Measurements from ENCODE around the gene NOMO2. TPM values are rescaled to one million over a fixed set of nuclear protein-coding genes. Genes with fewer than 3 reads are reported as not detected.
A peak's percentile ranks its signal among the peaks of the same experiment; 100 is the strongest.
"Not testable (repeated sequence)": the region's sequence is repeated elsewhere in the genome, so short reads cannot be mapped to it uniquely, and the experiment has no call there.

NOMO2 gene
- polyA plus RNA-seq, 3 donors, result 26.1 to 76.8 (median 66.0) TPM

- H3K27ac Mint-ChIP-seq; H4K20me1 ChIP-seq (ENCODE audit: insufficient read depth, low read length); H2AFZ ChIP-seq (ENCODE audit: insufficient read depth, low read depth, low read length, poor library complexity, severe bottlenecking); DNase-seq; H3K36me3 ChIP-seq (replicated peaks in 1 of 2; ENCODE audit: control insufficient read depth in 1 of 2, insufficient read depth in 2 of 2, low read length in 2 of 2); H3K4me3 Mint-ChIP-seq; H3K27me3 ChIP-seq (ENCODE audit: control insufficient read depth in 2 of 2, insufficient read depth in 2 of 2, low read length in 2 of 2); H3K9me3 Mint-ChIP-seq; H3K4me1 ChIP-seq (ENCODE audit: control insufficient read depth in 1 of 2, insufficient read depth in 2 of 2, low read length in 2 of 2); H3K4me2 ChIP-seq (replicated peaks; ENCODE audit: extremely low read depth, low read length, poor library complexity, severe bottlenecking); intact Hi-C loops (cut with micrococcal nuclease); H3K27me3 Mint-ChIP-seq (ENCODE audit: low read depth in 3 of 3); H3K36me3 Mint-ChIP-seq; H3K27ac ChIP-seq (ENCODE audit: low read depth in 1 of 2, low read length in 2 of 2); H3K9me3 ChIP-seq (replicated peaks in 1 of 2; ENCODE audit: control insufficient read depth in 1 of 2, insufficient read depth in 1 of 2, low read length in 2 of 2); H3K9ac ChIP-seq (ENCODE audit: insufficient read depth, low read length, poor library complexity, severe bottlenecking); H3K4me1 Mint-ChIP-seq; H3K79me2 ChIP-seq (ENCODE audit: insufficient read depth, low read length); H3K4me3 ChIP-seq (replicated peaks in 1 of 3; ENCODE audit: low read depth in 2 of 3, low read length in 3 of 3): not testable (repeated sequence)
- WGBS (ENCODE audit: insufficient coverage), result no CpG with 5 or more reads among the region's 8 CpGs
Measured at GRCh38 chr16:18572973-18573372, 11.1 kb upstream of the NOMO2 start.

- H3K9ac ChIP-seq (ENCODE audit: insufficient read depth, low read length, poor library complexity, severe bottlenecking); H3K4me2 ChIP-seq (replicated peaks; ENCODE audit: extremely low read depth, low read length, poor library complexity, severe bottlenecking); H3K9me3 ChIP-seq (replicated peaks in 1 of 2; ENCODE audit: control insufficient read depth in 1 of 2, insufficient read depth in 1 of 2, low read length in 2 of 2); intact Hi-C loops (cut with micrococcal nuclease); H3K27me3 Mint-ChIP-seq (ENCODE audit: low read depth in 3 of 3); H3K36me3 Mint-ChIP-seq; DNase-seq; H3K27me3 ChIP-seq (ENCODE audit: control insufficient read depth in 2 of 2, insufficient read depth in 2 of 2, low read length in 2 of 2); H3K79me2 ChIP-seq (ENCODE audit: insufficient read depth, low read length); H3K4me1 ChIP-seq (ENCODE audit: control insufficient read depth in 1 of 2, insufficient read depth in 2 of 2, low read length in 2 of 2); H3K4me3 Mint-ChIP-seq; H3K9me3 Mint-ChIP-seq; H3K4me1 Mint-ChIP-seq; H3K27ac Mint-ChIP-seq; H4K20me1 ChIP-seq (ENCODE audit: insufficient read depth, low read length); H3K27ac ChIP-seq (ENCODE audit: low read depth in 1 of 2, low read length in 2 of 2); H3K36me3 ChIP-seq (replicated peaks in 1 of 2; ENCODE audit: control insufficient read depth in 1 of 2, insufficient read depth in 2 of 2, low read length in 2 of 2): not testable (repeated sequence)
- WGBS (ENCODE audit: insufficient coverage), result no CpG with 5 or more reads among the region's 13 CpGs
- Histone ChIP-seq H3K4me3 (replicated peaks in 1 of 3; ENCODE audit: low read depth in 2 of 3, low read length in 3 of 3) (peak overlapping the region in 1 of 3 experiments; percentile 8), H2AFZ (ENCODE audit: insufficient read depth, low read depth, low read length, poor library complexity, severe bottlenecking) (peak overlapping the region; percentile 21)
Measured at GRCh38 chr16:18571307-18571850, 9.5 kb upstream of the NOMO2 start.

- H3K4me2 ChIP-seq (replicated peaks; ENCODE audit: extremely low read depth, low read length, poor library complexity, severe bottlenecking); H3K4me1 ChIP-seq (ENCODE audit: control insufficient read depth in 1 of 2, insufficient read depth in 2 of 2, low read length in 2 of 2); H3K9me3 ChIP-seq (replicated peaks in 1 of 2; ENCODE audit: control insufficient read depth in 1 of 2, insufficient read depth in 1 of 2, low read length in 2 of 2); H3K36me3 Mint-ChIP-seq; H3K4me1 Mint-ChIP-seq; H3K9ac ChIP-seq (ENCODE audit: insufficient read depth, low read length, poor library complexity, severe bottlenecking); intact Hi-C loops (cut with micrococcal nuclease); H3K27ac ChIP-seq (ENCODE audit: low read depth in 1 of 2, low read length in 2 of 2); DNase-seq; H3K27me3 ChIP-seq (ENCODE audit: control insufficient read depth in 2 of 2, insufficient read depth in 2 of 2, low read length in 2 of 2); H3K27me3 Mint-ChIP-seq (ENCODE audit: low read depth in 3 of 3); H3K79me2 ChIP-seq (ENCODE audit: insufficient read depth, low read length); H3K36me3 ChIP-seq (replicated peaks in 1 of 2; ENCODE audit: control insufficient read depth in 1 of 2, insufficient read depth in 2 of 2, low read length in 2 of 2); H3K9me3 Mint-ChIP-seq; H3K4me3 Mint-ChIP-seq; H3K27ac Mint-ChIP-seq; H4K20me1 ChIP-seq (ENCODE audit: insufficient read depth, low read length): not testable (repeated sequence)
- 4% methylated on average over 7 of the region's 46 CpGs for WGBS (ENCODE audit: insufficient coverage)
- peak overlapping the region in 1 of 3 experiments; percentile 8 for H3K4me3 ChIP-seq (replicated peaks in 1 of 3; ENCODE audit: low read depth in 2 of 3, low read length in 3 of 3)
- H2AFZ ChIP-seq (ENCODE audit: insufficient read depth, low read depth, low read length, poor library complexity, severe bottlenecking), result peak overlapping the region; percentile 21
Measured at GRCh38 chr16:18570529-18571306, 8.8 kb upstream of the NOMO2 start.

GRCh38 chr16:18560416-18561220 is 1.3 kb downstream of the NOMO2 start:
- H4K20me1 ChIP-seq (ENCODE audit: insufficient read depth, low read length); H3K27ac ChIP-seq (ENCODE audit: low read depth in 1 of 2, low read length in 2 of 2); H3K27me3 ChIP-seq (ENCODE audit: control insufficient read depth in 2 of 2, insufficient read depth in 2 of 2, low read length in 2 of 2); H3K36me3 ChIP-seq (replicated peaks in 1 of 2; ENCODE audit: control insufficient read depth in 1 of 2, insufficient read depth in 2 of 2, low read length in 2 of 2); H3K4me2 ChIP-seq (replicated peaks; ENCODE audit: extremely low read depth, low read length, poor library complexity, severe bottlenecking); H3K4me1 ChIP-seq (ENCODE audit: control insufficient read depth in 1 of 2, insufficient read depth in 2 of 2, low read length in 2 of 2); intact Hi-C loops (cut with micrococcal nuclease); H3K79me2 ChIP-seq (ENCODE audit: insufficient read depth, low read length); H3K27me3 Mint-ChIP-seq (ENCODE audit: low read depth in 3 of 3); H3K4me1 Mint-ChIP-seq; DNase-seq; H3K9me3 Mint-ChIP-seq; H3K9me3 ChIP-seq (replicated peaks in 1 of 2; ENCODE audit: control insufficient read depth in 1 of 2, insufficient read depth in 1 of 2, low read length in 2 of 2); H2AFZ ChIP-seq (ENCODE audit: insufficient read depth, low read depth, low read length, poor library complexity, severe bottlenecking); H3K9ac ChIP-seq (ENCODE audit: insufficient read depth, low read length, poor library complexity, severe bottlenecking): not testable (repeated sequence)
- Mint-ChIP-seq H3K4me3 (peak overlapping the region; percentile 54 to 73), H3K27ac (peak overlapping the region in 1 of 7 donors; percentile 30), H3K36me3 (peaks cover 3 to 12% of the 10 kb centered on the region in 2 donors)
- 29% methylated on average over 4 of the region's 16 CpGs for WGBS (ENCODE audit: insufficient coverage)
- peak overlapping the region; percentile 22 to 61 (median 27) for H3K4me3 ChIP-seq (replicated peaks in 1 of 3; ENCODE audit: low read depth in 2 of 3, low read length in 3 of 3)
